SK-N-MC (cell line): ENCODE measurements around the gene ETV5.

Experiments used
- DNase-seq: peaks from one replicate; pipeline ENCODE4 v3.0.0-alpha.2; 2011; ENCODE audit warnings: low read depth, low spot score
- H3K27ac ChIP-seq: fragments of 200-600 bp; sonication (generic); 2 replicates; pipeline ENCODE4 v1.5.1; 2016; ENCODE audit warnings: mixed run types
- H3K36me3 ChIP-seq: fragments of 200-600 bp; sonication (generic); 2 replicates; pipeline ENCODE4 v1.6.1; 2017; ENCODE audit warnings: antibody characterized with exemption, low read length, mixed read lengths; ENCODE audit not compliant: insufficient read depth
- H3K4me3 ChIP-seq: fragments of 200-600 bp; sonication (generic); 2 replicates; pipeline ENCODE4 v1.5.1; 2016
- H3K9ac ChIP-seq: fragments of 200-600 bp; sonication (generic); 2 replicates; pipeline ENCODE4 v1.8.0; 2017; ENCODE audit warnings: mixed run types, mixed read lengths; ENCODE audit not compliant: insufficient read length
- H3K9me3 ChIP-seq: fragments of 200-600 bp; sonication (generic); 2 replicates; pipeline ENCODE4 v1.6.1; 2017; ENCODE audit warnings: low read depth, mild to moderate bottlenecking, antibody characterized with exemption, low read length, moderate library complexity, mixed read lengths
- EZH2 ChIP-seq: fragments of 200-600 bp; sonication (generic); IDR thresholded peaks from one replicate; pipeline ENCODE4 v1.6.1; 2017; ENCODE audit warnings: antibody characterized with exemption
- FOXP2 ChIP-seq: optimal IDR thresholded peaks from 2 replicates; pipeline ENCODE3; 2011; ENCODE audit warnings: mild to moderate bottlenecking, moderate library complexity; ENCODE audit not compliant: insufficient read depth; ENCODE audit errors: extremely low read length, control extremely low read depth
- POLR2AphosphoS5 ChIP-seq: IDR thresholded peaks from 2 replicates; pipeline ENCODE4 v1.6.1; 2012; ENCODE audit warnings: mild to moderate bottlenecking, low read depth, low read length, borderline replicate concordance

Gene ETV5

GRCh38 chr3:186082150-186082549, 26.7 kb downstream of the ETV5 start:
- Histone ChIP-seq H3K4me3 (no peak overlapping the region), H3K9me3 (no peaks in the 10 kb centered on the region), H3K27ac (no peak overlapping the region), H3K36me3 (no peaks in the 10 kb centered on the region), H3K9ac (no peak overlapping the region)
- TF ChIP-seq FOXP2 (no peak), POLR2AphosphoS5 (no peak), EZH2 (no peak)
- no peak for DNase-seq

GRCh38 chr3:186081678-186082077, 27.2 kb downstream of the ETV5 start:
- Histone ChIP-seq H3K9ac (no peak overlapping the region), H3K36me3 (no peaks in the 10 kb centered on the region)

GRCh38 chr3:186080849-186081438, 27.9 kb downstream of the ETV5 start:
- H3K36me3 ChIP-seq: no peaks in the 10 kb centered on the region

More at GRCh38 chr3:186081678-186082077, 27.2 kb downstream of the ETV5 start:
- DNase-seq: no peak
- Histone ChIP-seq H3K4me3 (no peak overlapping the region), H3K27ac (no peak overlapping the region), H3K9me3 (no peaks in the 10 kb centered on the region)
- TF ChIP-seq EZH2: no peak
- no peak for TF ChIP-seq POLR2AphosphoS5
- TF ChIP-seq FOXP2: no peak

GRCh38 chr3:186079925-186080324, 29.0 kb downstream of the ETV5 start:
- H3K27ac ChIP-seq: no peak overlapping the region

More at GRCh38 chr3:186080849-186081438, 27.9 kb downstream of the ETV5 start:
- no peak for DNase-seq
- Histone ChIP-seq H3K4me3 (no peak overlapping the region), H3K27ac (no peak overlapping the region), H3K9ac (no peak overlapping the region), H3K9me3 (no peaks in the 10 kb centered on the region)
- TF ChIP-seq FOXP2 (no peak), POLR2AphosphoS5 (no peak), EZH2 (no peak)

GRCh38 chr3:186077466-186077865, 31.4 kb downstream of the ETV5 start:
- no peaks in the 10 kb centered on the region for H3K9me3 ChIP-seq
- TF ChIP-seq FOXP2 (no peak), POLR2AphosphoS5 (no peak), EZH2 (no peak)

More at GRCh38 chr3:186079925-186080324, 29.0 kb downstream of the ETV5 start:
- no peak overlapping the region for H3K4me3 ChIP-seq
- no peak for TF ChIP-seq POLR2AphosphoS5
- TF ChIP-seq EZH2: no peak
- no peak for TF ChIP-seq FOXP2
- H3K9ac ChIP-seq: no peak overlapping the region
- no peaks in the 10 kb centered on the region for H3K36me3 ChIP-seq
- H3K9me3 ChIP-seq: no peaks in the 10 kb centered on the region
- DNase-seq: no peak

GRCh38 chr3:186075931-186076567, 32.8 kb downstream of the ETV5 start:
- no peak overlapping the region for H3K4me3 ChIP-seq
- no peaks in the 10 kb centered on the region for H3K36me3 ChIP-seq
- H3K9ac ChIP-seq: no peak overlapping the region
- DNase-seq: no peak
- H3K27ac ChIP-seq: no peak overlapping the region
- no peaks in the 10 kb centered on the region for H3K9me3 ChIP-seq
- TF ChIP-seq FOXP2 (no peak), POLR2AphosphoS5 (no peak), EZH2 (no peak)

More at GRCh38 chr3:186077466-186077865, 31.4 kb downstream of the ETV5 start:
- H3K4me3 ChIP-seq: no peak overlapping the region
- H3K9ac ChIP-seq: no peak overlapping the region
- DNase-seq: no peak
- H3K27ac ChIP-seq: no peak overlapping the region
- H3K36me3 ChIP-seq: no peaks in the 10 kb centered on the region

- DNase-seq: no peak
- Histone ChIP-seq H3K9me3 (no peaks in the 10 kb centered on the region), H3K36me3 (no peaks in the 10 kb centered on the region), H3K4me3 (no peak overlapping the region), H3K27ac (no peak overlapping the region), H3K9ac (no peak overlapping the region)
- no peak for TF ChIP-seq EZH2
- TF ChIP-seq POLR2AphosphoS5: no peak
- no peak for TF ChIP-seq FOXP2
Measured at GRCh38 chr3:186075489-186075888, 33.4 kb downstream of the ETV5 start.

- Histone ChIP-seq H3K27ac (no peak overlapping the region), H3K36me3 (no peaks in the 10 kb centered on the region), H3K9me3 (no peaks in the 10 kb centered on the region), H3K4me3 (no peak overlapping the region), H3K9ac (no peak overlapping the region)
- DNase-seq: no peak
- TF ChIP-seq POLR2AphosphoS5 (no peak), EZH2 (no peak), FOXP2 (no peak)
Measured at GRCh38 chr3:186073641-186074040, 35.2 kb downstream of the ETV5 start.
